Measurements from ENCODE around the gene LCORL.

LCORL gene

GRCh38 chr4:17816142-17816541, 205.4 kb downstream of the LCORL start:
- no peaks in the 10 kb centered on the region for H3K27me3 ChIP-seq (ENCODE audit: control insufficient read depth, insufficient read depth, low read length)
- no peaks in the 10 kb centered on the region for H3K4me1 ChIP-seq (ENCODE audit: control insufficient read depth, insufficient read depth, low read length)
- H3K9ac ChIP-seq (ENCODE audit: low read length): no peak overlapping the region
- no peaks in the 10 kb centered on the region for H3K9me3 ChIP-seq (ENCODE audit: control insufficient read depth, low read length)
- H3K4me3 ChIP-seq (ENCODE audit: low read length): no peak overlapping the region
- H3K36me3 ChIP-seq (ENCODE audit: control insufficient read depth, insufficient read depth, low read length): no peaks in the 10 kb centered on the region

- H3K4me1 ChIP-seq (ENCODE audit: control insufficient read depth, insufficient read depth, low read length): peaks cover 4% of the 10 kb centered on the region
- H3K4me3 ChIP-seq (ENCODE audit: low read length): no peak overlapping the region
- H3K9ac ChIP-seq (ENCODE audit: low read length): no peak overlapping the region
- H3K27me3 ChIP-seq (ENCODE audit: control insufficient read depth, insufficient read depth, low read length): no peaks in the 10 kb centered on the region
- H3K9me3 ChIP-seq (ENCODE audit: control insufficient read depth, low read length): no peaks in the 10 kb centered on the region
- no peaks in the 10 kb centered on the region for H3K36me3 ChIP-seq (ENCODE audit: control insufficient read depth, insufficient read depth, low read length)
These were observed 207.4 kb downstream of the LCORL start for GRCh38 chr4:17814140-17814539.

- H3K36me3 ChIP-seq (ENCODE audit: control insufficient read depth, insufficient read depth, low read length): no peaks in the 10 kb centered on the region
- H3K4me3 ChIP-seq (ENCODE audit: low read length): no peak overlapping the region
- no peaks in the 10 kb centered on the region for H3K9me3 ChIP-seq (ENCODE audit: control insufficient read depth, low read length)
- no peak overlapping the region for H3K9ac ChIP-seq (ENCODE audit: low read length)
- no peaks in the 10 kb centered on the region for H3K27me3 ChIP-seq (ENCODE audit: control insufficient read depth, insufficient read depth, low read length)
- H3K4me1 ChIP-seq (ENCODE audit: control insufficient read depth, insufficient read depth, low read length): peaks cover 6% of the 10 kb centered on the region
These were observed 208.8 kb downstream of the LCORL start for GRCh38 chr4:17812801-17813200.

- Histone ChIP-seq H3K9me3 (ENCODE audit: control insufficient read depth, low read length) (no peaks in the 10 kb centered on the region), H3K36me3 (ENCODE audit: control insufficient read depth, insufficient read depth, low read length) (no peaks in the 10 kb centered on the region), H3K27me3 (ENCODE audit: control insufficient read depth, insufficient read depth, low read length) (no peaks in the 10 kb centered on the region), H3K4me1 (ENCODE audit: control insufficient read depth, insufficient read depth, low read length) (peaks cover 6% of the 10 kb centered on the region), H3K9ac (ENCODE audit: low read length) (peak overlapping the region; percentile 10), H3K4me3 (ENCODE audit: low read length) (no peak overlapping the region)
These were observed 209.4 kb downstream of the LCORL start for GRCh38 chr4:17812125-17812524.

GRCh38 chr4:17811078-17811603, 210.4 kb downstream of the LCORL start:
- Histone ChIP-seq H3K9ac (ENCODE audit: low read length) (peak overlapping the region; percentile 41), H3K27me3 (ENCODE audit: control insufficient read depth, insufficient read depth, low read length) (no peaks in the 10 kb centered on the region), H3K36me3 (ENCODE audit: control insufficient read depth, insufficient read depth, low read length) (no peaks in the 10 kb centered on the region), H3K4me3 (ENCODE audit: low read length) (peak overlapping the region; percentile 32), H3K9me3 (ENCODE audit: control insufficient read depth, low read length) (no peaks in the 10 kb centered on the region), H3K4me1 (ENCODE audit: control insufficient read depth, insufficient read depth, low read length) (peaks cover 6% of the 10 kb centered on the region)

- no peaks in the 10 kb centered on the region for H3K36me3 ChIP-seq (ENCODE audit: control insufficient read depth, insufficient read depth, low read length)
- no peaks in the 10 kb centered on the region for H3K27me3 ChIP-seq (ENCODE audit: control insufficient read depth, insufficient read depth, low read length)
- H3K9ac ChIP-seq (ENCODE audit: low read length): peak within 1 kb of the TSS; percentile 99
- H3K4me1 ChIP-seq (ENCODE audit: control insufficient read depth, insufficient read depth, low read length): peaks cover 6% of the 10 kb centered on the region
- no peaks in the 10 kb centered on the region for H3K9me3 ChIP-seq (ENCODE audit: control insufficient read depth, low read length)
- H3K4me3 ChIP-seq (ENCODE audit: low read length): peak within 1 kb of the TSS; percentile 85
These were observed 211.1 kb downstream of the LCORL start, which contains the start of the genes DCAF16 and NCAPG for GRCh38 chr4:17810260-17811077. Gene DCAF16 (minus strand): TSS chr4:17810757. CDS start chr4:17804141, 6,616 bp downstream. Gene NCAPG (plus strand): TSS chr4:17810979. CDS start chr4:17811078, 99 bp downstream.

GRCh38 chr4:17809667-17810066, 211.9 kb downstream of the LCORL start:
- no peaks in the 10 kb centered on the region for H3K36me3 ChIP-seq (ENCODE audit: control insufficient read depth, insufficient read depth, low read length)
- peak overlapping the region; percentile 85 for H3K4me3 ChIP-seq (ENCODE audit: low read length)
- H3K27me3 ChIP-seq (ENCODE audit: control insufficient read depth, insufficient read depth, low read length): no peaks in the 10 kb centered on the region
- H3K4me1 ChIP-seq (ENCODE audit: control insufficient read depth, insufficient read depth, low read length): peaks cover 6% of the 10 kb centered on the region
- H3K9ac ChIP-seq (ENCODE audit: low read length): peak overlapping the region; percentile 99
- H3K9me3 ChIP-seq (ENCODE audit: control insufficient read depth, low read length): no peaks in the 10 kb centered on the region

GRCh38 chr4:17807446-17807845, 214.1 kb downstream of the LCORL start:
- Histone ChIP-seq H3K36me3 (ENCODE audit: control insufficient read depth, insufficient read depth, low read length) (peaks cover 6% of the 10 kb centered on the region), H3K4me3 (ENCODE audit: low read length) (no peak overlapping the region), H3K9ac (ENCODE audit: low read length) (peak overlapping the region; percentile 5), H3K4me1 (ENCODE audit: control insufficient read depth, insufficient read depth, low read length) (peaks cover 6% of the 10 kb centered on the region), H3K27me3 (ENCODE audit: control insufficient read depth, insufficient read depth, low read length) (no peaks in the 10 kb centered on the region), H3K9me3 (ENCODE audit: control insufficient read depth, low read length) (no peaks in the 10 kb centered on the region)

GRCh38 chr4:17805580-17806155, 215.9 kb downstream of the LCORL start:
- Histone ChIP-seq H3K4me3 (ENCODE audit: low read length) (no peak overlapping the region), H3K9ac (ENCODE audit: low read length) (no peak overlapping the region), H3K9me3 (ENCODE audit: control insufficient read depth, low read length) (no peaks in the 10 kb centered on the region), H3K4me1 (ENCODE audit: control insufficient read depth, insufficient read depth, low read length) (peaks cover 6% of the 10 kb centered on the region), H3K27me3 (ENCODE audit: control insufficient read depth, insufficient read depth, low read length) (no peaks in the 10 kb centered on the region), H3K36me3 (ENCODE audit: control insufficient read depth, insufficient read depth, low read length) (peaks cover 6% of the 10 kb centered on the region)

- no peaks in the 10 kb centered on the region for H3K36me3 ChIP-seq (ENCODE audit: control insufficient read depth, insufficient read depth, low read length)
- no peaks in the 10 kb centered on the region for H3K4me1 ChIP-seq (ENCODE audit: control insufficient read depth, insufficient read depth, low read length)
- H3K4me3 ChIP-seq (ENCODE audit: low read length): no peak overlapping the region
- no peak overlapping the region for H3K9ac ChIP-seq (ENCODE audit: low read length)
- H3K9me3 ChIP-seq (ENCODE audit: control insufficient read depth, low read length): no peaks in the 10 kb centered on the region
- H3K27me3 ChIP-seq (ENCODE audit: control insufficient read depth, insufficient read depth, low read length): no peaks in the 10 kb centered on the region
These were observed 223.7 kb downstream of the LCORL start for GRCh38 chr4:17797808-17798207.

- no peak overlapping the region for H3K4me3 ChIP-seq (ENCODE audit: low read length)
- H3K9me3 ChIP-seq (ENCODE audit: control insufficient read depth, low read length): no peaks in the 10 kb centered on the region
- no peaks in the 10 kb centered on the region for H3K36me3 ChIP-seq (ENCODE audit: control insufficient read depth, insufficient read depth, low read length)
- no peaks in the 10 kb centered on the region for H3K4me1 ChIP-seq (ENCODE audit: control insufficient read depth, insufficient read depth, low read length)
- H3K9ac ChIP-seq (ENCODE audit: low read length): no peak overlapping the region
- no peaks in the 10 kb centered on the region for H3K27me3 ChIP-seq (ENCODE audit: control insufficient read depth, insufficient read depth, low read length)
These were observed 226.8 kb downstream of the LCORL start for GRCh38 chr4:17794730-17795129.
